Uterus (tissue), 4 donors: ENCODE measurements around the gene PELI2. TPM values are rescaled to one million over a fixed set of nuclear protein-coding genes. Genes with fewer than 3 reads are reported as not detected.
"Not testable (repeated sequence)": the region's sequence is repeated elsewhere in the genome, so short reads cannot be mapped to it uniquely, and the experiment has no call there.

Experiments used
- DNase-seq, 2 donors: peaks; one replicate each; pipeline ENCODE4 v3.0.0-alpha.2; 2019 to 2020
- H3K27ac ChIP-seq, 2 donors: fragments of 200-600 bp; sonication (generic); 1 replicate in 1 of 2; 2 replicates in 1 of 2; pipeline ENCODE4 v1.5.1; 2016 to 2018
- H3K27me3 ChIP-seq, 2 donors: fragments of 200-600 bp; sonication (generic); one replicate each; pipeline ENCODE4 v1.5.1; 2018 to 2019; ENCODE audit warnings: control low read depth in 1 of 2
- H3K36me3 ChIP-seq, 2 donors: fragments of 200-600 bp; sonication (generic); one replicate each; pipeline ENCODE4 v1.5.1; 2019; ENCODE audit warnings: control low read depth in 1 of 2
- H3K4me1 ChIP-seq, 2 donors: fragments of 200-600 bp; sonication (generic); one replicate each; pipeline ENCODE4 v1.5.1; 2018 to 2019; ENCODE audit warnings: control low read depth in 1 of 2
- H3K4me3 ChIP-seq, 2 donors: fragments of 200-600 bp; sonication (generic); 1 replicate in 1 of 2; 2 replicates in 1 of 2; pipeline ENCODE4 v1.5.1; 2018 to 2019; ENCODE audit warnings: mild to moderate bottlenecking in 1 of 2
- H3K9me3 ChIP-seq, 2 donors: fragments of 200-600 bp; sonication (generic); one replicate each; pipeline ENCODE4 v1.5.1; 2019; ENCODE audit warnings: control low read depth in 1 of 2
- POLR2A ChIP-seq, 2 donors: fragments of 450-650 bp; IDR thresholded peaks; one replicate each; pipeline ENCODE4 v1.6.1; 2016; ENCODE audit warnings: antibody characterized with exemption in 2 of 2, mild to moderate bottlenecking in 1 of 2, moderate library complexity in 1 of 2
- intact Hi-C: fragments of 100-400 bp; cut with DNase I; formaldehyde crosslinking; loops from one replicate; pipeline ENCODE4 v1.15.1; 2023; ENCODE audit warnings: low total_unique reads
- total RNA-seq, 4 donors: library from RNA; depleted of rRNA in 3 of 4; stranded (reverse); fragments of >200 nt in 3 of 4; gene quantifications; one replicate each; pipeline versions ENCODE4 v1.1.0 to v1.2.4, GENCODE V29; 2014 to 2023
- TF ChIP-seq, protein P1 (sequence below), 4 experiments: fragments of 200-600 bp in 2 of 4; fragments of 450-650 bp in 2 of 4; sonication (generic) in 2 of 4; IDR thresholded peaks; one replicate each; pipeline ENCODE4 v1.5.1; 2016 to 2019; ENCODE audit warnings: antibody characterized with exemption in 4 of 4, mild to moderate bottlenecking in 2 of 4, moderate library complexity in 1 of 4
- donor health status: DM: yes; HTN: yes; CAD: no.

PELI2 gene
- total RNA-seq, 4 donors from 2014 or later: 15.6 to 24.3 (median 17.0) TPM

DNA sequence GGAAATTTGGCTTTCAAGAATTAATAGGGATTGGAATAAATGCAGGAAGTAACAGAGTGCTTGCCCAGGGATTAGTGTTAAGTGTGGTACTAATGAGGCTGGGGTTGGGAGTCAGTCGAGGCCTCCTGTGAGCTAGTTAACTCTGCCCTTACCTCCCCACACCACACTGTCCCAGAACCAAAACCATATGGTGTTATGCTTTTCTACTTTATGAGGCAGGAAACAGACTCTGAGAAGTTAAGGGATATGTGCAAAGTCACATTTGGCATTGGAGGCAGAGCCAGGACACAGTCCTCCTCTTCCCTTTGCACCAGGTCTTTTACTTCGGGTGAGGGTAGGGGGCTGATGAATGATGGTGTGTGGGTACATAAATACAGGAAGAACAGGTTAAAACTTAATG is 41.9 kb downstream of the PELI2 start:
- TF ChIP-seq, protein P1, sequence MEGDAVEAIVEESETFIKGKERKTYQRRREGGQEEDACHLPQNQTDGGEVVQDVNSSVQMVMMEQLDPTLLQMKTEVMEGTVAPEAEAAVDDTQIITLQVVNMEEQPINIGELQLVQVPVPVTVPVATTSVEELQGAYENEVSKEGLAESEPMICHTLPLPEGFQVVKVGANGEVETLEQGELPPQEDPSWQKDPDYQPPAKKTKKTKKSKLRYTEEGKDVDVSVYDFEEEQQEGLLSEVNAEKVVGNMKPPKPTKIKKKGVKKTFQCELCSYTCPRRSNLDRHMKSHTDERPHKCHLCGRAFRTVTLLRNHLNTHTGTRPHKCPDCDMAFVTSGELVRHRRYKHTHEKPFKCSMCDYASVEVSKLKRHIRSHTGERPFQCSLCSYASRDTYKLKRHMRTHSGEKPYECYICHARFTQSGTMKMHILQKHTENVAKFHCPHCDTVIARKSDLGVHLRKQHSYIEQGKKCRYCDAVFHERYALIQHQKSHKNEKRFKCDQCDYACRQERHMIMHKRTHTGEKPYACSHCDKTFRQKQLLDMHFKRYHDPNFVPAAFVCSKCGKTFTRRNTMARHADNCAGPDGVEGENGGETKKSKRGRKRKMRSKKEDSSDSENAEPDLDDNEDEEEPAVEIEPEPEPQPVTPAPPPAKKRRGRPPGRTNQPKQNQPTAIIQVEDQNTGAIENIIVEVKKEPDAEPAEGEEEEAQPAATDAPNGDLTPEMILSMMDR (IDR thresholded peaks at IDR 0.05): no peak
- no peak for TF ChIP-seq POLR2A (IDR thresholded peaks at IDR 0.05)
- Histone ChIP-seq H3K27me3 (no peaks in the 10 kb centered on the region), H3K36me3 (no peaks in the 10 kb centered on the region), H3K27ac (no peak overlapping the region), H3K4me3 (no peak overlapping the region), H3K4me1 (no peaks in the 10 kb centered on the region), H3K9me3 (peaks cover 0 to 7% of the 10 kb centered on the region in 2 donors)
- DNase-seq: no peak
- intact Hi-C loops: no loop called here

DNA sequence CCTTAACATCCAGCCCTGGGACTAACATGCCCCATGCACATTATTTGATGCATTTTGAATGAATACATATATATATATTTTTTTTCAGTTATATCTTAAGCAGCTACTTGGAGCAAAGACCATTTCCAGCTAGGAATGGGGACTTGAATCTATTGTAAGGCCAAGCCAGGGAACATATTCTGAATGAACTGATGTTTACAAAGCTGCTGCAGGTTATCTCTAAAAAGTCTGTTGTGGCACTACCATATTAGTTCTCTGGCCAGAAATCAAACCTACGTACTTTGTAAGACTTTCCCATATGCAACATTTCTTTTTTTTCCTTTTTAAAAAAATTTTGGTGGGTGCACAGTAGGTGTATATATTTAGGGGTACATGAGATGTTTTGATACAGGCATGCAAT is 43.4 kb downstream of the PELI2 start:
- intact Hi-C loops: no loop called here
- no peak for DNase-seq
- Histone ChIP-seq H3K4me1 (no peaks in the 10 kb centered on the region), H3K27ac (no peak overlapping the region), H3K4me3 (no peak overlapping the region), H3K9me3 (peaks cover 0 to 7% of the 10 kb centered on the region in 2 donors), H3K27me3 (no peaks in the 10 kb centered on the region), H3K36me3 (no peaks in the 10 kb centered on the region)
- TF ChIP-seq, protein P1 (IDR thresholded peaks at IDR 0.05): no peak
- no peak for TF ChIP-seq POLR2A (IDR thresholded peaks at IDR 0.05)

DNA sequence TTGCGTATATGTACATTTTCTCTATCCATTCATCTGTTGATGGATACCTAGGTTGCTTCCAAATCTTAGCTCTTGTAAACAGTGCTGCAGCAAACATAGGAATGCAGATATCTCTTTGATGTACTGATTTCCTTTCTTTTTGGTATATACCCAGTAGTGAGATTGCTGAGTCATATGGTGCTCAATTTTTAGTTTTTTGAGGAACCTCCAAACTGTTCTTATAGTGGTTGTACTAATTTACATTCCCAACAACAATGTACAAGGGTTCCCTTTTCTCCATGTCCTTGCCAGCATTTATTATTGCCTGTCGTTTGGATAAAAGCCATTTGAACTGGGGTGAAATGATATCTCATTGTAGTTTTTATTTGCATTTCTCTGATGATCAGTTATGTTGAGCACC is 44.3 kb downstream of the PELI2 start:
- Histone ChIP-seq H3K36me3 (no peaks in the 10 kb centered on the region), H3K4me1 (no peaks in the 10 kb centered on the region), H3K27ac (no peak overlapping the region), H3K9me3 (peaks cover 0 to 7% of the 10 kb centered on the region in 2 donors), H3K4me3 (no peak overlapping the region), H3K27me3 (no peaks in the 10 kb centered on the region)
- no peak for TF ChIP-seq POLR2A (IDR thresholded peaks at IDR 0.05)
- TF ChIP-seq, protein P1 (IDR thresholded peaks at IDR 0.05): no peak
- no peak for DNase-seq
- intact Hi-C loops: no loop called here

DNA sequence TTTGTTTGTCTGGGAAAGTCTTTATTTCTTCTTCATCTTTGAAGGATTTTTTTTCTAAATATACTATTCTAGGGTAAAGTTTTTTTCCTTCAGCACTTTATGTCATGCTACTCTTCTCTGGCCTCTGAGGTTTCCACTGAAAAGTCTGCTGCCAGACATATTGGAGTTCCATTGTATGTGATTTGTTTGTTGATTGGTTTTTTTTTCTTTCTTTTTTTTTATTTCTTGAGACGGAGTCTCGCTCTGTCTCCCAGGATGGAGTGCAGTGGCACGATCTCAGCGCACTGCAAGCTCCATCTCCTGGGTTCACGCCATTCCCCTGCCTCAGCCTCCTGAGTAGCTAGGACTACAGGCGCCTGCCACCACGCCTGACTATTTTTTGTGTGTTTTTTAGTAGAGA is 48.4 kb downstream of the PELI2 start:
- H3K4me1 ChIP-seq, intact Hi-C loops, DNase-seq: not testable (repeated sequence)

DNA sequence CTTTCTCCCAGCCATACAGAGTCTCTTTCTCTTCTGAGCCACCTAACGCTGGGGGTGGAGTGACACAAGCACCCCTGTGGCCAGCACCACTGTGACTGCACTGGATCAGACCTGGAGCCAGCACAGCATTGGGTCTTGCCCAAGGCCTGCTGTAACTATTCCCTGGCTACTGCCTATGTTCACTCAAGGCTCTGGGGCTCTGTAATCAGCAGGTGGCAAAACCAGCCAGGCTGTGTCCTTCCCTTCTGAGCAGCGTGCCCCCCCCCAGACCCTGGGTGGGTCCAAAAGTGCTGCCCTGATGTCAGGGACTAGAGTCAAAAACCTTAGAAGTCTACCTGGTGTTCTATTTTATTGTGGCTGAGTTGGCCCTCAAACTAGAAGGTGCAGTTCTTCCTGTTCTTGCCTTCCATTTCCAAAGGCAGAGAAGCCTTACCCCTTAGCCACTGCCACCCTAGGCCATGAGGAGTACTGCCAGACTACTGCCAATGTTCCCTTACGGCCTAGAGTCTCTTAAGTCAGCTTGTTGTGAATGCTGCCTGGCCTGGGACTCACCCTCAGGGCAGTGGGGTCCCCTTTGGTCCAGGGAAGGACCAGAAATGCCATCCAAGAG is 49.9 kb downstream of the PELI2 start:
- intact Hi-C loops: no loop called here
- Histone ChIP-seq H3K36me3 (no peaks in the 10 kb centered on the region), H3K27me3 (no peaks in the 10 kb centered on the region), H3K9me3 (peaks cover 0 to 4% of the 10 kb centered on the region in 2 donors), H3K4me3 (no peak overlapping the region), H3K4me1 (no peaks in the 10 kb centered on the region), H3K27ac (no peak overlapping the region)
- no peak for TF ChIP-seq POLR2A (IDR thresholded peaks at IDR 0.05)
- TF ChIP-seq, protein P1 (IDR thresholded peaks at IDR 0.05): no peak
- no peak for DNase-seq

More for the DNA sequence above, 48.4 kb downstream of the PELI2 start:
- not testable (repeated sequence) for H3K27me3 ChIP-seq, H3K9me3 ChIP-seq, H3K4me3 ChIP-seq, H3K36me3 ChIP-seq, H3K27ac ChIP-seq

DNA sequence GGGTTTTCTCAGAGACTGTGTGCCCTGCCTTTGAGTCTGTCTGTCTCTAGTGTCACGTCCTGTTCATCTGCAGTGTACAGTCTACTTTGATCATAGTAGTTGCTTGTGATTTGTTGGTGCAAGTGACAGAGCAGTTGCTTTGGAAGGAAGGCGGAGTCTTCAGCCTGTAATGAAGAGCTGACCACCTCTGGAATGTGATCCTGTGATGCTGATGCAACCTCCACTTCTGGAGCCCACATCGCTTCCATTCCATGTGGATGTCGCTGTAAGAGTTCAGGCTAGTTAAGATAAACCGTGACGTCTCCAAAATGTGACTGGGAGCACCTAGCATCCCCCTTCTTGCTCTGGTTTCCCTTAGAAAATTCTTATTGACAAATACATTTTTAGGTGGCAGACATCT is 51.8 kb downstream of the PELI2 start:
- H3K27ac ChIP-seq: no peak overlapping the region
- no peak for DNase-seq
- intact Hi-C loops: no loop called here
- TF ChIP-seq, protein P1 (IDR thresholded peaks at IDR 0.05): no peak
- no peak for TF ChIP-seq POLR2A (IDR thresholded peaks at IDR 0.05)
- no peaks in the 10 kb centered on the region for H3K36me3 ChIP-seq
- H3K27me3 ChIP-seq: no peaks in the 10 kb centered on the region
- H3K9me3 ChIP-seq: no peaks in the 10 kb centered on the region
- H3K4me3 ChIP-seq: no peak overlapping the region
- H3K4me1 ChIP-seq: no peaks in the 10 kb centered on the region
